ENCODE results near the gene KIAA1217. TPM values are rescaled to one million over a fixed set of nuclear protein-coding genes. Genes with fewer than 3 reads are reported as not detected.

Gene KIAA1217
- total and polyA plus RNA-seq, 2 of the 8 experiments (the other 6 are each of a cell fraction or from before 2014, with no cell fraction given) = 4.5 to 15.6 TPM

- TF ChIP-seq ATF2 (IDR thresholded peaks at IDR 0.05; ENCODE audit: low read length) (no peak), GTF2F1 (IDR thresholded peaks at IDR 0.05; ENCODE audit: borderline replicate concordance, low read depth, low read length) (no peak), HDAC6 (IDR thresholded peaks at IDR 0.05; ENCODE audit: low read depth, low read length) (no peak)
Observed at GRCh38 chr10:24502006-24502405, 293.1 kb downstream of the KIAA1217 start (continued).

All from H1 (cell line).